GM12864 (cell line): ENCODE measurements around the gene ZNF516.
A peak's percentile ranks its signal among the peaks of the same experiment; 100 is the strongest.

Experiments used
- DNase-seq: peaks from one replicate; pipeline ENCODE4 v3.0.0-alpha.2; 2011; ENCODE audit warnings: low read depth
- H3K4me3 ChIP-seq: 2 replicates; pipeline ENCODE4 v1.5.1; 2011; ENCODE audit warnings: mild to moderate bottlenecking, low read depth, low read length, control low read depth
- TF ChIP-seq, protein P1 (sequence below): IDR thresholded peaks from 2 replicates; pipeline ENCODE4 v1.5.1; 2011; ENCODE audit warnings: low read depth, mild to moderate bottlenecking, moderate library complexity, low read length, control low read depth, inconsistent platforms; ENCODE audit errors: missing control alignments

Gene ZNF516

DNA sequence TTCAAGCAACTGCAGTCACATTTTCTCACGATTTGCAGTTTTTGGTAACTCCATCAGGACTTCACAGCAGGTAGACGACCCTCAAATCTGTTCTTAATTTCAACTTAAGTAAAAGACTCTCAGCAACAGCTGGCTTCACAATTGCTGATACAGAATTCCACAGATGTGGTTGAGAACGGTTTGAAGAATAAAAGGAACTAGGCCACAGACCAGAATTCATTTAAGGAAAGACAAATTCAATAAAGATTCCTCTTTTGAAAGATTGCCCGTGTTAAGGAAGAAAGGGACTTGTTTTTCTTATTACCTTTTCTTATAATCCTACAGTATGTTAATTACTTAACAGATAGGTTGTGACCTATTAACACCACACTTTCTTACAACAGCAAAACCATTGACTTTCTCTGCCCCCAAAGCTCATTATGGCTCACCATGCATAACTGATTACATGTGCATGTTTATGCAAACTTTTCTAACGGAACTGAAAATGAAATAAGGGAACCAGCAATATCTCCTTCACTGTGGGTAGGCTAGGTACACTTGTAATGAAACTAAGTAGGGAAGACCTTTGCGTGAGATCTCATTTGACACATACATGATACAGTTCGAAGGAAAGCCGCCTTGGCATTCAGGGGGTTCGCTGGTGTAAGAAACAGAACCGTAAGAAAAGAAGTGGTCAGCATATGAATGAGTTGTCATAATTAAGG lies 4.7 kb upstream of the ZNF516 start:
- TF ChIP-seq, protein P1, sequence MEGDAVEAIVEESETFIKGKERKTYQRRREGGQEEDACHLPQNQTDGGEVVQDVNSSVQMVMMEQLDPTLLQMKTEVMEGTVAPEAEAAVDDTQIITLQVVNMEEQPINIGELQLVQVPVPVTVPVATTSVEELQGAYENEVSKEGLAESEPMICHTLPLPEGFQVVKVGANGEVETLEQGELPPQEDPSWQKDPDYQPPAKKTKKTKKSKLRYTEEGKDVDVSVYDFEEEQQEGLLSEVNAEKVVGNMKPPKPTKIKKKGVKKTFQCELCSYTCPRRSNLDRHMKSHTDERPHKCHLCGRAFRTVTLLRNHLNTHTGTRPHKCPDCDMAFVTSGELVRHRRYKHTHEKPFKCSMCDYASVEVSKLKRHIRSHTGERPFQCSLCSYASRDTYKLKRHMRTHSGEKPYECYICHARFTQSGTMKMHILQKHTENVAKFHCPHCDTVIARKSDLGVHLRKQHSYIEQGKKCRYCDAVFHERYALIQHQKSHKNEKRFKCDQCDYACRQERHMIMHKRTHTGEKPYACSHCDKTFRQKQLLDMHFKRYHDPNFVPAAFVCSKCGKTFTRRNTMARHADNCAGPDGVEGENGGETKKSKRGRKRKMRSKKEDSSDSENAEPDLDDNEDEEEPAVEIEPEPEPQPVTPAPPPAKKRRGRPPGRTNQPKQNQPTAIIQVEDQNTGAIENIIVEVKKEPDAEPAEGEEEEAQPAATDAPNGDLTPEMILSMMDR: no peak
- peak; percentile 56 for DNase-seq
- H3K4me3 ChIP-seq: no peak overlapping the region

DNA sequence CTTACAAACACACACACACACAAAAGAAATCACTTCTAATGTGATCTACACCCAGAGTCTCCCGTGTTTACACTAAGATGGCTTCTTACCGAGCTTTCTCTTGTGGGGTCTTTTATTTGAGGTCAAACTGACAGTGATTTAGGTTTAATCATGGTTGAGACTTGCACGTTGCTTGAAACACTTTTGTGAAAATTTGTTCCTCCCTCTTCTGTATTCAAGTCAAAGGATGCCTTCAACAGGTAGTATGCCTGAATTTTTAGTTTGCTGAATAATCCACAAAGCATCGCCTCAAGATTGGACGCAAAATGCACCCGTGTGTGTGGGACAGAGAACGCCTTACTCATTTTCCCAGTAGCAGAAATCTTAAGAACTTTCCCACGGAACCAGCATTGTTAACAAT lies 4.0 kb upstream of the ZNF516 start:
- H3K4me3 ChIP-seq: no peak overlapping the region
- DNase-seq: no peak
- TF ChIP-seq, protein P1: no peak

DNA sequence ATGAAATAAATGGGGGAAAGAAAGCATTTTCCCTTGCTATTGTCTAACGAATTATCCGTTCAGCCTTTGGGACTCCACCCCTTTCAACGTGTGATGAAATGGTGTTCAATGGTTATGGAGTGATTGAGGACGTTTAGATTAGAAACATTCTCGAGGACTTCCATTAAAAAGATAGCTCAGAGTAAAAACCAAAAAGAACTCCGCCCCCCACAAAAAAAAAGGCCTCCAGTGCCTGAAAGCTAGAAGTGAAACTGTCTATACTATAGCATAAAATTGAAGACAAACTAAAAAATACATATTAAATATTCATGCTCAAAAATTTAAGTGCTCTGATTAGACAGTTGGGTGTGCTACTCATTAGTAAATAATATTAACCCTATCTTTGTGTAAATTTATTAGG lies 3.0 kb upstream of the ZNF516 start:
- no peak for DNase-seq
- TF ChIP-seq, protein P1: no peak
- no peak overlapping the region for H3K4me3 ChIP-seq

DNA sequence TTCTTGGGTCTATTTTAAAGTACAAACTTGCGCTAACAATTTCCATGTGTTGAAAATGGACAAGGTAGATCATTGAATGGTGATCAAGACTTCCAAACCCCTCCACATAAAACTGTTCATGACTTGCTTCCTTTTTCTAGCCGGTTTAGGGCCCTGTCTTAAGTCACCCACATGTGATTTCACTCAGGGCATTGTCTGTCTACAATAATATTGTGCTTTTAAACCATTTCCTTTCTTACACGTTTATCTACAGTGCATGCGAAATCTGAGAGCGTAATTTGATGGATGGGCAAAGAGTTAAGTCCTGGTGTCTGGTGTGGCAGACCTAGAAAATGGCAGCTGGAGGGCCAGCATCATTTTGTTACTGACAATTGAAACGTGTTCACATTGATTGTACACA lies 2.0 kb upstream of the ZNF516 start:
- DNase-seq: no peak
- TF ChIP-seq, protein P1: no peak
- H3K4me3 ChIP-seq: no peak overlapping the region

DNA sequence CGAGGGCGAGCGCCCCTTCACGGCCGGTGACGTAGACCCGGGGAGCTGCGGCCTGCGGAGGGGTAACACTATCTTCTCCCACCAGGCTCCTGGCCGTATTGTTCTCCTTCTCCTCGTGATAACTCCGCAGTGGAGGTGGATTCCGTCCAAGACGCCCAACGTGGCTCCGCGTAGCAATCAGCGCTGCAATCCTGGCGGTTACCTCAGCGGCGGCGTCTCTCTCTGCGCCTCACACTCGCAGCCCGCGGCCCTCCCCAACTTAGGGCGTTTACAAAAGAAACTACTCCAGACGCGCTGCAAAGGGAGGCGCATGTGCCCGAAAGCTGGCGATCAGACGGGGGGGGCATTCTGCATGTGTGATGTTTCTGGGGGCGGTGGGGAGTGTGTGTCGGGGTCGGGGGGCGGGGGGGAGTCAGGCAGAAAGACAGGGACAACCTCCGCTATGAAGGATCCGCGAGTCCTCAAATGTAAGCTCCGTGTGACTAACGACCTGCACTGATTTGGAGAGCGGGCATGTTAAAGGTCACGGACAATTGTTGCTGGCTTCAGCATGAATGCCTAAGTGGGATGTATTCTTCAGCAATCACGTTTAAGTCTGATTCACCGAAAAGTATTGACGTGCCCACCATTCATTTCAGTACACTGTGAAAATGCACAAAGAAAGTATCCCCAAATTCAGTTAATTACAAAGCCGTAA lies 1.3 kb upstream of the ZNF516 start:
- no peak for DNase-seq
- TF ChIP-seq, protein P1: no peak
- no peak overlapping the region for H3K4me3 ChIP-seq

DNA sequence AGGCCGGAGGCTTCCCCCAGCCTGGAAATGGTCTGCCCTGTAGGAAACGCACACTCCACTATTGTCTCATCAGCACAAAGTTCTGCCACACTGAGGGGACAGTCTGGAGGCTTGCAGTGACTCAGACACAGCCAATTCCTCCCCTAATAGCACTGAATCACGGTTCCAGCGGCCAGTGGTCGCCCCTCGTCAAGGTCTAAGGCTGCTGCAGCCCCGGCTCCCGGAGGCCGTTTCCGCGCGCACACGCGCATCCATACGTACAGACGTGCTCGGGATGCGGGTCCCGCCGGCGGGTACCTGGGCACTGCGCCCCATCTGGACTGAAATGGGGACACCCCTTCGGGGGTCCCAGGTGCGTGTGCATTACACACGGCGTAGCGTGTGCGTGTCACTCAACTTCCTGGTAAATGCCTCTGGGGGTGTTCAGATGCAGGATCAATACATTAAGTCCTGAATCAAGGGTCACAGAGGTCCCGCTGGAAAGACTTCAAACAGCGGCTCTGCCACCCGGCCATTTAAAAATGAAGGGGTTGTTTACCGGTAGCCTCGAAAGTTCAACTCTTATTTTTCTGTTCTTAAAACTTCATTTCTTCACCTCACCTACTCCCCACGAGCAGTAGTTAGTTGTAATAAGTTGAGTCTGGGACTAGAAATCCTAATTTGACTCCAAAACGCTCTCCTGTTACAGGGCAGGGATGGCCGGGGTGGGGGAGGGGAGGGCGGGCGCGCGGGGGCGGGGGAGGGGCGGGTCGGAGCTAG lies 572 bp upstream of the ZNF516 start:
- no peak for DNase-seq
- peak overlapping the region; percentile 34 for H3K4me3 ChIP-seq
- TF ChIP-seq, protein P1: no peak
